Lung (tissue), 12 donors: ENCODE measurements around the gene OR3A2. TPM values are rescaled to one million over a fixed set of nuclear protein-coding genes. Genes with fewer than 3 reads are reported as not detected.
"Not testable (repeated sequence)": the region's sequence is repeated elsewhere in the genome, so short reads cannot be mapped to it uniquely, and the experiment has no call there.

ENCODE experiments used
- ATAC-seq: fragments of 200-7000 bp; cut with Tn5 transposase; one replicate; pipeline ENCODE4 v1.9.1; 2020; ENCODE audit warnings: moderate number of reproducible peaks; ENCODE audit not compliant: insufficient read depth, low FRiP score
- DNase-seq, 3 donors: peaks; one replicate each; pipeline ENCODE4 v3.0.0-alpha.2; 2013 to 2017
- H3K27ac ChIP-seq, 2 donors: one replicate each; pipeline ENCODE4 v1.5.1; 2013; ENCODE audit warnings: mild to moderate bottlenecking in 2 of 2, moderate library complexity in 2 of 2, control low read depth in 1 of 2, inconsistent platforms in 1 of 2, low read depth in 1 of 2, low read length in 1 of 2
- H3K27me3 ChIP-seq, 3 donors: one replicate each; pipeline ENCODE4 v1.5.1; 2013; ENCODE audit warnings: low read length in 2 of 3; ENCODE audit not compliant: control insufficient read depth in 3 of 3, insufficient read depth in 3 of 3
- H3K36me3 ChIP-seq, 4 donors: one replicate each; pipeline ENCODE4 v1.5.1; 2013; ENCODE audit warnings: low read length in 4 of 4, mild to moderate bottlenecking in 1 of 4, moderate library complexity in 1 of 4; ENCODE audit not compliant: control insufficient read depth in 4 of 4, insufficient read depth in 4 of 4
- H3K4me1 ChIP-seq, 5 donors: one replicate each; pipeline ENCODE4 v1.5.1; 2013; ENCODE audit warnings: low read length in 5 of 5, mild to moderate bottlenecking in 2 of 5, moderate library complexity in 1 of 5; ENCODE audit not compliant: control insufficient read depth in 5 of 5, insufficient read depth in 5 of 5
- H3K4me3 ChIP-seq: one replicate; pipeline ENCODE4 v1.5.1; 2013; ENCODE audit warnings: mild to moderate bottlenecking, control low read depth, moderate library complexity
- H3K9ac ChIP-seq, 2 donors: one replicate each; pipeline ENCODE4 v1.5.1; 2013; ENCODE audit warnings: low read length in 2 of 2, control low read depth in 1 of 2; ENCODE audit not compliant: insufficient read depth in 1 of 2
- H3K9me3 ChIP-seq, 4 donors: one replicate each; pipeline ENCODE4 v1.5.1; 2013; ENCODE audit warnings: low read length in 3 of 4, mild to moderate bottlenecking in 1 of 4, moderate library complexity in 1 of 4; ENCODE audit not compliant: control insufficient read depth in 4 of 4, insufficient read depth in 3 of 4
- CTCF ChIP-seq: IDR thresholded peaks from 2 replicates; pipeline ENCODE4 v1.5.1; 2012; ENCODE audit warnings: mild to moderate bottlenecking; ENCODE audit errors: control extremely low read depth, extremely low read depth
- WGBS, 2 donors: extraction: QIAGEN DNeasy Blood & Tissue Kit; methylation state at CpG; one replicate each; pipeline ENCODE4 v1.1.7; 2013; 5-methylcytosine and 5-hydroxymethylcytosine counted together
- polyA plus RNA-seq, 2 donors: library from polyadenylated mRNA; stranded (reverse); fragments of 200-250 nt; gene quantifications; one replicate each; pipeline ENCODE4 v1.2.1, GENCODE V29; 2013
- total RNA-seq, 2 donors: library from RNA; depleted of rRNA in 1 of 2; stranded (reverse); fragments of >200 nt in 1 of 2; gene quantifications; one replicate each; pipeline ENCODE4 v1.2.1, GENCODE V29; 2014 to 2021
- donor health status: control.
- donor health status: control.
- donor health status: Bipolar disorder and iron deficiency.
- donor health status: healthy.
- donor health status: DM: yes; HTN: yes; CAD: no.

Gene OR3A2
- total and polyA plus RNA-seq, 4 donors, result 0.10 to 0.37 TPM; not detected in 2

- Histone ChIP-seq H3K9ac (no peak overlapping the region), H3K4me3 (no peak overlapping the region), H3K36me3 (no peaks in the 10 kb centered on the region), H3K27me3 (no peaks in the 10 kb centered on the region), H3K9me3 (no peaks in the 10 kb centered on the region), H3K27ac (no peak overlapping the region), H3K4me1 (no peaks in the 10 kb centered on the region)
- 83 to 88% methylated on average over 5 of the region's 5 CpGs for WGBS, 2 donors
- no peak for TF ChIP-seq CTCF
- ATAC-seq (no peak), DNase-seq (no peak)
Measured at GRCh38 chr17:3415610-3416009, 29.5 kb upstream of the OR3A2 start.

GRCh38 chr17:3412216-3412615 is 26.1 kb upstream of the OR3A2 start:
- H3K4me1 ChIP-seq, H3K9me3 ChIP-seq, H3K36me3 ChIP-seq, ATAC-seq, H3K27me3 ChIP-seq, DNase-seq, H3K4me3 ChIP-seq, H3K27ac ChIP-seq, H3K9ac ChIP-seq: not testable (repeated sequence)
- WGBS, 2 donors, result 52% methylated on average over 5 of the region's 16 CpGs; no CpG with 5 or more reads in 1 of the 2 donors

- Histone ChIP-seq H3K9me3 (peaks cover 0 to 3% (median 0%) of the 10 kb centered on the region in 4 donors), H3K36me3 (no peaks in the 10 kb centered on the region), H3K9ac (no peak within 1 kb of the TSS), H3K27ac (no peak within 1 kb of the TSS), H3K27me3 (no peaks in the 10 kb centered on the region), H3K4me1 (no peaks in the 10 kb centered on the region), H3K4me3 (no peak within 1 kb of the TSS)
- DNase-seq (no peak), ATAC-seq (no peak)
- WGBS, 2 donors, result 77 to 82% methylated on average over 3 of the region's 3 CpGs
- TF ChIP-seq CTCF, result no peak
Measured at GRCh38 chr17:3411070-3411469, 25.0 kb upstream of the OR3A2 start, which contains the start of gene OR3A3. Gene OR3A3, plus strand, starts transcription at chr17:3411370.

GRCh38 chr17:3403856-3404255 is 17.7 kb upstream of the OR3A2 start:
- not testable (repeated sequence) for H3K9ac ChIP-seq, H3K27me3 ChIP-seq, H3K9me3 ChIP-seq, H3K4me1 ChIP-seq, H3K36me3 ChIP-seq, ATAC-seq, H3K4me3 ChIP-seq, DNase-seq, H3K27ac ChIP-seq
- WGBS, 2 donors, result 76 to 81% methylated on average over 1 of the region's 1 CpG
